Neutrophil (primary cell): ENCODE measurements around the gene TOR3A.

Experiments
- H3K27ac ChIP-seq: fragments of 200-600 bp; sonication (generic); 2 replicates; pipeline ENCODE4 v1.5.1; 2016; ENCODE audit warnings: mild to moderate bottlenecking, moderate library complexity
- H3K27me3 ChIP-seq: fragments of 200-600 bp; sonication (generic); 2 replicates; pipeline ENCODE4 v1.6.0; 2016; ENCODE audit warnings: mild to moderate bottlenecking
- H3K36me3 ChIP-seq: fragments of 200-600 bp; sonication (generic); 2 replicates; pipeline ENCODE4 v1.5.1; 2017
- H3K4me1 ChIP-seq, 2 experiments: fragments of 200-600 bp in 1 of 2; sonication (generic) in 1 of 2; 1 replicate in 1 of 2; 2 replicates in 1 of 2; pipeline versions ENCODE4 v1.5.1 to v1.6.1; 2013 to 2016; ENCODE audit warnings: low read depth in 1 of 2, low read length in 1 of 2, mild to moderate bottlenecking in 1 of 2, moderate library complexity in 1 of 2; ENCODE audit not compliant: control insufficient read depth in 1 of 2, insufficient read depth in 1 of 2
- H3K4me3 ChIP-seq, 2 experiments: fragments of 200-600 bp in 1 of 2; sonication (generic) in 1 of 2; 1 replicate in 1 of 2; 2 replicates in 1 of 2; pipeline ENCODE4 v1.5.1; 2013 to 2016; ENCODE audit warnings: low read depth in 1 of 2, low read length in 1 of 2, mild to moderate bottlenecking in 1 of 2, moderate library complexity in 1 of 2
- H3K9me3 ChIP-seq: fragments of 200-600 bp; sonication (generic); 2 replicates; pipeline ENCODE4 v1.5.1; 2016
- CTCF ChIP-seq: fragments of 200-600 bp; sonication (generic); IDR thresholded peaks from 2 replicates; pipeline ENCODE4 v1.5.1; 2016; ENCODE audit warnings: antibody characterized with exemption

Gene TOR3A

GRCh38 chr1:179058487-179059483 lies 23.1 kb upstream of the TOR3A start:
- no peaks in the 10 kb centered on the region for H3K9me3 ChIP-seq
- TF ChIP-seq CTCF = no peak

GRCh38 chr1:179061360-179062282 lies 20.2 kb upstream of the TOR3A start:
- no peak overlapping the region for H3K4me3 ChIP-seq
- no peaks in the 10 kb centered on the region for H3K9me3 ChIP-seq
- TF ChIP-seq CTCF = no peak
- H3K4me1 ChIP-seq = no peaks in the 10 kb centered on the region
- H3K36me3 ChIP-seq = peaks cover 20% of the 10 kb centered on the region
- H3K27ac ChIP-seq = no peak overlapping the region
- no peaks in the 10 kb centered on the region for H3K27me3 ChIP-seq

More at GRCh38 chr1:179058487-179059483, 23.1 kb upstream of the TOR3A start:
- no peaks in the 10 kb centered on the region for H3K36me3 ChIP-seq
- H3K27ac ChIP-seq = no peak overlapping the region
- no peaks in the 10 kb centered on the region for H3K27me3 ChIP-seq
- no peak overlapping the region for H3K4me3 ChIP-seq
- peaks cover 11 to 15% of the 10 kb centered on the region in 2 experiments for H3K4me1 ChIP-seq

- Histone ChIP-seq H3K9me3 (no peaks in the 10 kb centered on the region), H3K27me3 (no peaks in the 10 kb centered on the region), H3K36me3 (peaks cover 35% of the 10 kb centered on the region), H3K27ac (no peak overlapping the region), H3K4me1 (no peaks in the 10 kb centered on the region), H3K4me3 (no peak overlapping the region)
- TF ChIP-seq CTCF = no peak
Observed at GRCh38 chr1:179066471-179066870, 15.4 kb upstream of the TOR3A start.

GRCh38 chr1:179077396-179077795 lies 4.5 kb upstream of the TOR3A start:
- no peak for TF ChIP-seq CTCF
- H3K4me3 ChIP-seq = no peak overlapping the region
- peaks cover 10 to 11% of the 10 kb centered on the region in 2 experiments for H3K4me1 ChIP-seq
- no peaks in the 10 kb centered on the region for H3K9me3 ChIP-seq
- no peaks in the 10 kb centered on the region for H3K27me3 ChIP-seq
- H3K36me3 ChIP-seq = peaks cover 2% of the 10 kb centered on the region
- H3K27ac ChIP-seq = no peak overlapping the region

- H3K9me3 ChIP-seq = no peaks in the 10 kb centered on the region
Observed at GRCh38 chr1:179079113-179079761, 2.6 kb upstream of the TOR3A start.

More at GRCh38 chr1:179079113-179079761, 2.6 kb upstream of the TOR3A start:
- H3K27ac ChIP-seq = no peak overlapping the region
- H3K4me3 ChIP-seq = no peak overlapping the region
- H3K4me1 ChIP-seq = peaks cover 16 to 19% of the 10 kb centered on the region in 2 experiments
- no peaks in the 10 kb centered on the region for H3K27me3 ChIP-seq
- no peaks in the 10 kb centered on the region for H3K36me3 ChIP-seq
- peak; percentile 74 for TF ChIP-seq CTCF
